Endothelial cell of umbilical vein (primary cell): ENCODE data around the gene SLC2A1. TPM values are rescaled to one million over a fixed set of nuclear protein-coding genes. Genes with fewer than 3 reads are reported as not detected.

ENCODE experiments used
- BruUV-seq: library from RNA; stranded (reverse); fragments of 400-500 nt; replicated peaks from 2 replicates; lab custom pipeline; 2021; lab: Mats Ljungman, UMichigan
- CTCF ChIA-PET: fragments of 300-600, 350-600 bp; sonication (Branson Sonifier 250); formaldehyde crosslinking; loops from one replicate; lab custom pipeline; 2021; ENCODE audit warnings: antibody characterized with exemption, inconsistent platforms; lab: Charles Lee
- POLR2A ChIA-PET: fragments of 300-600, 350-600 bp; sonication (Branson Sonifier 250); formaldehyde crosslinking; loops from one replicate; lab custom pipeline; 2021; ENCODE audit warnings: antibody characterized with exemption, inconsistent platforms; lab: Charles Lee
- DNase-seq: peaks from one replicate; pipeline ENCODE4 v3.0.0-alpha.2; 2011; ENCODE audit warnings: low read depth, low spot score
- FAIRE-seq: peaks from 2 replicates; lab custom pipeline; 2011; peaks lifted over from hg19 to GRCh38; lab: Jason Lieb, UNC
- H2AFZ ChIP-seq: 2 replicates; pipeline ENCODE4 v1.6.0; 2012; ENCODE audit warnings: low read depth, low read length, control low read depth, inconsistent platforms
- H3K27ac ChIP-seq: 2 replicates; pipeline ENCODE4 v1.5.1; 2011; ENCODE audit warnings: low read depth, mild to moderate bottlenecking, control low read depth, low read length, moderate library complexity; ENCODE audit not compliant: insufficient read depth
- H3K27me3 ChIP-seq, 2 experiments: 2 replicates each; pipeline versions ENCODE4 v1.6.0 to v1.6.1; 2011; ENCODE audit warnings: low read length in 2 of 2, mixed read lengths in 1 of 2; ENCODE audit not compliant: control insufficient read depth in 2 of 2, insufficient read depth in 2 of 2
- H3K36me3 ChIP-seq, 2 experiments: 2 replicates in 1 of 2; 3 replicates in 1 of 2; pipeline ENCODE4 v1.5.1; 2011; ENCODE audit warnings: low read length in 2 of 2, mild to moderate bottlenecking in 1 of 2, moderate library complexity in 1 of 2; ENCODE audit not compliant: control insufficient read depth in 2 of 2, insufficient read depth in 2 of 2; ENCODE audit errors: extremely low read depth in 1 of 2
- H3K4me1 ChIP-seq: 3 replicates; pipeline ENCODE4 v1.5.1; 2011; ENCODE audit warnings: mild to moderate bottlenecking, low read length; ENCODE audit not compliant: control insufficient read depth, insufficient read depth; ENCODE audit errors: extremely low read depth
- H3K4me2 ChIP-seq: 2 replicates; pipeline ENCODE4 v1.6.1; 2011; ENCODE audit warnings: low read length, control low read depth, mixed read lengths; ENCODE audit not compliant: insufficient read depth
- H3K4me3 ChIP-seq, 3 experiments: fragments of 200-600 bp in 1 of 3; sonication (generic), shearing (Covaris generic) in 1 of 3; replicated peaks in 1 of 3; 2 replicates each; pipeline ENCODE4 v1.5.1; 2011 to 2016; ENCODE audit warnings: control low read depth in 3 of 3, low read length in 3 of 3, mild to moderate bottlenecking in 2 of 3, inconsistent platforms in 1 of 3, low read depth in 1 of 3, moderate library complexity in 1 of 3; ENCODE audit not compliant: insufficient read depth in 1 of 3
- H3K79me2 ChIP-seq: 2 replicates; pipeline ENCODE4 v1.6.0; 2012; ENCODE audit warnings: low read length, inconsistent platforms; ENCODE audit not compliant: control insufficient read depth, insufficient read depth
- H3K9ac ChIP-seq: replicated peaks from 2 replicates; pipeline ENCODE3; 2011; ENCODE audit warnings: low read length, control low read depth; ENCODE audit not compliant: insufficient read depth; ENCODE audit errors: extremely low read depth
- H3K9me1 ChIP-seq: replicated peaks from 3 replicates; pipeline ENCODE4 v1.6.0; 2011; ENCODE audit warnings: mild to moderate bottlenecking, low read length; ENCODE audit not compliant: control insufficient read depth, insufficient read depth; ENCODE audit errors: extremely low read depth
- H3K9me3 ChIP-seq: replicated peaks from 2 replicates; pipeline ENCODE4 v1.5.1; 2012; ENCODE audit warnings: low read length, inconsistent platforms; ENCODE audit not compliant: control insufficient read depth, insufficient read depth
- H4K20me1 ChIP-seq: replicated peaks from 2 replicates; pipeline ENCODE3; 2011; ENCODE audit warnings: mild to moderate bottlenecking, low read length; ENCODE audit not compliant: control insufficient read depth, insufficient read depth; ENCODE audit errors: extremely low read depth
- CTCF ChIP-seq, 2 donors: IDR thresholded peaks; 1 replicate in 1 of 2; 2 replicates in 1 of 2; pipeline ENCODE4 v1.5.1; 2011; ENCODE audit warnings: low read length in 2 of 2, mild to moderate bottlenecking in 2 of 2, moderate library complexity in 2 of 2, control low read depth in 1 of 2, inconsistent platforms in 1 of 2, low read depth in 1 of 2; ENCODE audit not compliant: insufficient read depth in 1 of 2; ENCODE audit errors: extremely low read depth in 1 of 2
- EZH2 ChIP-seq: IDR thresholded peaks from 2 replicates; pipeline ENCODE4 v1.6.1; 2012; ENCODE audit warnings: borderline replicate concordance, low read depth, mild to moderate bottlenecking, moderate library complexity, low read length, inconsistent platforms; ENCODE audit not compliant: severe bottlenecking
- FOS ChIP-seq: IDR thresholded peaks from 2 replicates; pipeline ENCODE4 v1.6.1; 2011; ENCODE audit warnings: mild to moderate bottlenecking, low read length, moderate library complexity, borderline replicate concordance; ENCODE audit not compliant: insufficient read depth
- GATA2 ChIP-seq: IDR thresholded peaks from 2 replicates; pipeline ENCODE4 v1.7.0; 2011; ENCODE audit warnings: low read depth, mild to moderate bottlenecking, moderate library complexity, mixed read lengths, low read length; ENCODE audit not compliant: insufficient read length, insufficient read depth
- JUN ChIP-seq: IDR thresholded peaks from 2 replicates; pipeline ENCODE4 v1.6.1; 2011; ENCODE audit warnings: borderline replicate concordance, low read depth; ENCODE audit not compliant: insufficient read length, insufficient read depth
- MYC ChIP-seq: IDR thresholded peaks from one replicate; pipeline ENCODE4 v1.6.1; 2011; ENCODE audit warnings: mild to moderate bottlenecking, low read depth, low read length
- POLR2A ChIP-seq: IDR thresholded peaks from 2 replicates; pipeline ENCODE4 v1.6.1; 2012; ENCODE audit warnings: low read depth, mild to moderate bottlenecking, control low read depth, low read length
- POLR2AphosphoS5 ChIP-seq: IDR thresholded peaks from 2 replicates; pipeline ENCODE4 v1.6.1; 2012; ENCODE audit warnings: low read depth, mild to moderate bottlenecking, control low read depth, low read length, moderate library complexity; ENCODE audit not compliant: insufficient read depth
- dilution Hi-C: fragments of 300-500 bp; cut with MboI; formaldehyde crosslinking; loops from one replicate; pipeline ENCODE4 v1.15.0; 2019; ENCODE audit warnings: low sequenced_read_pairs; ENCODE audit not compliant: extremely low pct_ligation_motif_present
- intact Hi-C: fragments of 100-400 bp; cut with micrococcal nuclease; formaldehyde crosslinking; loops from one replicate; pipeline ENCODE4 v1.10.0; 2022
- polyA plus RNA-seq, 4 experiments: library from polyadenylated mRNA; depleted of rRNA in 3 of 4; stranded (reverse) in 3 of 4; unstranded in 1 of 4; fragments of >200 nt; gene quantifications; 2 replicates each; pipeline versions ENCODE4 v1.2.1 to v1.2.3, GENCODE V29; 2011 to 2012; ENCODE audit warnings: missing spikeins in 1 of 4
- total RNA-seq: library from RNA; stranded (reverse); gene quantifications from 2 replicates; pipeline ENCODE4 v1.2.3, GENCODE V29; 2021
- TF ChIP-seq, protein P1 (sequence below): IDR thresholded peaks from 2 replicates; pipeline ENCODE4 v1.6.1; 2011; ENCODE audit not compliant: insufficient read depth, insufficient read length

Gene SLC2A1
- total and polyA plus RNA-seq, 2 donors (not counting 3 experiments of a cell fraction or from before 2014, with no cell fraction given), result 42.2 to 46.5 TPM

GRCh38 chr1:42932442-42932941, 26.2 kb downstream of the SLC2A1 start:
- no peak for DNase-seq
- no TSS peak for BruUV-seq
- ChIA-PET POLR2A (no interaction called here), CTCF (interaction anchor here (0.9 to 2.0 kb wide), 5 partner anchors 10 to 141 kb away, joined by 3 to 18 read pairs (median 3); no protein-coding TSS in a partner anchor)
- Histone ChIP-seq H3K36me3 (peaks cover 3 to 24% of the 10 kb centered on the region in 2 experiments), H3K27me3 (no peaks in the 10 kb centered on the region), H4K20me1 (no peaks in the 10 kb centered on the region), H3K4me3 (no peak overlapping the region), H3K4me1 (peaks cover 3% of the 10 kb centered on the region), H3K4me2 (no peak overlapping the region), H3K9me1 (no peaks in the 10 kb centered on the region), H3K9ac (no peak overlapping the region), H3K27ac (no peak overlapping the region), H3K9me3 (no peaks in the 10 kb centered on the region), H2AFZ (no peak overlapping the region), H3K79me2 (no peaks in the 10 kb centered on the region)
- dilution Hi-C loops (no loop called here), intact Hi-C loops (no loop called here)
- no peak for FAIRE-seq
- no peak for TF ChIP-seq EZH2
- no peak for TF ChIP-seq POLR2A
- no peak for TF ChIP-seq POLR2AphosphoS5
- no peak for TF ChIP-seq MYC
- no peak for TF ChIP-seq CTCF (IDR thresholded peaks at IDR 0.05; ENCODE audit: extremely low read depth in 1 of 2, insufficient read depth in 1 of 2, low read depth in 1 of 2, low read length in 2 of 2)
- no peak for TF ChIP-seq JUN
- TF ChIP-seq FOS, result no peak
- TF ChIP-seq, protein P1, sequence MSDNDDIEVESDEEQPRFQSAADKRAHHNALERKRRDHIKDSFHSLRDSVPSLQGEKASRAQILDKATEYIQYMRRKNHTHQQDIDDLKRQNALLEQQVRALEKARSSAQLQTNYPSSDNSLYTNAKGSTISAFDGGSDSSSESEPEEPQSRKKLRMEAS, result no peak
- TF ChIP-seq GATA2, result no peak
